Subcutaneous abdominal adipose tissue (tissue), 5 donors: ENCODE measurements around the gene CHPF2.

ENCODE experiments used
- H3K27ac ChIP-seq: one replicate; pipeline ENCODE4 v1.7.0; 2013; ENCODE audit warnings: low read depth, mild to moderate bottlenecking, inconsistent platforms, low read length, moderate library complexity
- H3K27me3 ChIP-seq, 5 donors: one replicate each; pipeline ENCODE4 v1.7.0; 2013; ENCODE audit warnings: low read length in 5 of 5, inconsistent platforms in 1 of 5; ENCODE audit not compliant: control insufficient read depth in 5 of 5, insufficient read depth in 4 of 5
- H3K36me3 ChIP-seq, 5 donors: one replicate each; pipeline ENCODE4 v1.7.0; 2013; ENCODE audit warnings: low read length in 5 of 5; ENCODE audit not compliant: control insufficient read depth in 5 of 5, insufficient read depth in 5 of 5
- H3K4me1 ChIP-seq, 5 donors: one replicate each; pipeline ENCODE4 v1.7.0; 2013; ENCODE audit warnings: low read length in 5 of 5, mild to moderate bottlenecking in 3 of 5, moderate library complexity in 1 of 5; ENCODE audit not compliant: control insufficient read depth in 5 of 5, insufficient read depth in 5 of 5
- H3K4me3 ChIP-seq, 5 donors: one replicate each; pipeline ENCODE4 v1.7.0; 2013; ENCODE audit warnings: low read length in 5 of 5, low read depth in 1 of 5
- H3K9ac ChIP-seq, 5 donors: one replicate each; pipeline ENCODE4 v1.7.0; 2013; ENCODE audit warnings: low read length in 5 of 5, mild to moderate bottlenecking in 4 of 5, moderate library complexity in 3 of 5
- H3K9me3 ChIP-seq, 5 donors: one replicate each; pipeline ENCODE4 v1.7.0; 2013; ENCODE audit warnings: low read length in 5 of 5; ENCODE audit not compliant: control insufficient read depth in 5 of 5
- donor health status: healthy.
- donor health status: healthy.
- donor health status: healthy.
- donor health status: healthy.
- donor health status: healthy.

The CHPF2 gene

DNA sequence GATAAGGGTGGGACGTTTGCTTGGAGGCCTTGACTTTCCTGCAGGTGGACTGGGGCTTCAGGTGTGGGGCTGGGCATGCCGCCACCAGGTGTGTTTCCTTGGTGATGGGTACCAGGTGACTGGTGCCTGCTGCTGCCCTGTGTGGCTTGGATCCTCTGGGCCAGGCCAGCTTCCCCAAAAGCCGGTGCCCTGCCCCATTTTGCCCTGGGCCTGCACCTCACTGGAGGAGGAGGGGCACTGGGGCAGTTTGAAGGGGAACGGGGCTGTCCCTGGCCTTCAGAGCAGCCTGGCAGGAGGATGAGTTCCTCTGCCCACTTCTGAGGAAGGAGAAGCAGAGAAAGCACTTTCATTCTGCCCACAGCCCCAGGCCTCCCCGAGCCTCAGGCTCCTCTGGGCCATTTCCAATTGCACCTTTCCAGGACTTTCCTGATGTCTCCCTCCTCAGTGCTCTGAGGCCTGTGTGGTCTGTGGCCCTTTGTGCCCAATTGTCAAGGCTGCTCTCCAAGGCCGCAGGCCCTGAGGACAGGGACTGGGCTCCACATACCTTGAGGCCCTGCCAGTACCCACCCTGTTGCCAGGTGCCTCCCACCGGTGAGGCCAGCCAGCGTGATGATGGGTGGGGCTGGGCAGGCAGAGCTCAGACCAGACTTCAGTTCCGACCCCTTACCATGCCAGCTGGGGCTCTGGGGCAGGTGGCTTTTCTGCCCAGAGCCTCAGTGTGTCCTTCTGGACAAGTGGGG, 41.5 kb downstream of the CHPF2 start:
- H3K9me3 ChIP-seq = no peaks in the 10 kb centered on the region
- peaks cover 4 to 13% (median 7%) of the 10 kb centered on the region in 5 donors for H3K27me3 ChIP-seq
- H3K9ac ChIP-seq = no peak overlapping the region
- H3K36me3 ChIP-seq = no peaks in the 10 kb centered on the region
- H3K27ac ChIP-seq = no peak overlapping the region
- H3K4me3 ChIP-seq = no peak overlapping the region
- H3K4me1 ChIP-seq = peaks cover 10 to 34% (median 18%) of the 10 kb centered on the region in 5 donors

DNA sequence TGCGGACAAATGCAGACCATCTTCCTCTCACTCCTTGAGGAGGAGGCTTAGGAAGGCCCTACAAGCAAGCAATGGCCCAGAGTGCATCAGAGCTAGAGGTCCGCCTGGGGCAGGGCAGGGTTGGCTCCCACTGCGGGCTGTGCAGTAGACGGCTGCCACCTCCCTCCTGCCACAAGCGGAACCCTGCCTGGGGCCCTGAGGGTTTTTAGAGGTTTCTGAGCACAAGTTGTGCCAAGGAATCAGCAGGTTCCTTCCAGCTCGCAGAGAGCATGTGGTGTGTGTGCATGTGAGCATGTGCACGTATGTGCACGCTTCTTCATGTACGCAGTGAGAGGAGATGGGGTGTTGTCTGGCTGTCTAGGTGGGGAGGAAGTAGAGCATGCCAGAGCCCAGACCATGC, 42.1 kb downstream of the CHPF2 start:
- Histone ChIP-seq H3K27ac (no peak overlapping the region), H3K9ac (no peak overlapping the region), H3K4me1 (peaks cover 10 to 34% (median 18%) of the 10 kb centered on the region in 5 donors), H3K4me3 (no peak overlapping the region), H3K27me3 (peaks cover 4 to 18% (median 10%) of the 10 kb centered on the region in 5 donors), H3K9me3 (no peaks in the 10 kb centered on the region), H3K36me3 (no peaks in the 10 kb centered on the region)

DNA sequence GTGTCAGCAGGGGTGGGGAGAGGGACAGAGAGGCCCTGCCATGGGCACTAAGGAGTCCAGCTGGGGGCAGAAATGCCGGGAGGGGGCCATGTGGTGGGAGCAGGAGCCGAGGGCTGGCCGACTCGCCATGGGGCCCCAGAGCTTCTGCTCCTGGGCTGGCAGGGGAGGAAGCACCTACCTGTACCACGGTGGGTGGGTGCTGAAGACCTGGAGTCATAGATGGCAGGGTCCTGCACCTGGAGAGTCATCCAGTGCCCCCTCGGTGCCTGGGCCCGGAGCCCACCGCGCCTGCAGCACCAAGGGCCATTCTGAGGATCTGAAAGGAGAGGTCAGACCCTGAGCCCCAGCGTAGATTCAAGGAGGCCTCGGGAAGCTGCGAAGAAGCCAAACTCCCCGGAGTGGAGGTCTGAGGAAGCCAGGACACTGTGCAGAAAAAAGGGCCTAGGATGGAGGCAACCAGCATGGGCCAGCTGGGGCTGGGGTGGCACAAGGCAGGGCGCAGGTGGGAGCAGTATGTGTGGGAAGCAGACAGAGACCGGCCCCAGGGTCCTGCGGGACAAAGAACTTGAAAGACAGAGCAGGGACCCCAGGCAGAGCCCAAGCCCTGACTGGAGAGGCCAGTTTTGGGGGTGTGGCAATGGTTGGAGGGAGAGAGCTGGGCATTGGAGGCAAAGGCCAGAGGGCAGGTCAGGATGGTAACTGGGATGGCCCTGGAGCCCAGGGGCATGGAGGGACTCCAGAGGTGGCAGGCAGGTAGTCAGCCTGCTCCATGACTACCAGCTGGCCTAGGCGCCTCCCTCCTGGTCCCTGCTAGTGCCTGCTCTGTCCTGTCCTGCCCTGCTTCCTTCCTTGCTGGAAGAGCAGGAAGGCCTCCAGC, 42.9 kb downstream of the CHPF2 start:
- no peak overlapping the region for H3K27ac ChIP-seq
- H3K9ac ChIP-seq = no peak overlapping the region
- no peaks in the 10 kb centered on the region for H3K9me3 ChIP-seq
- H3K36me3 ChIP-seq = no peaks in the 10 kb centered on the region
- peaks cover 4 to 24% (median 16%) of the 10 kb centered on the region in 5 donors for H3K27me3 ChIP-seq
- H3K4me3 ChIP-seq = no peak overlapping the region
- peaks cover 10 to 34% (median 18%) of the 10 kb centered on the region in 5 donors for H3K4me1 ChIP-seq

DNA sequence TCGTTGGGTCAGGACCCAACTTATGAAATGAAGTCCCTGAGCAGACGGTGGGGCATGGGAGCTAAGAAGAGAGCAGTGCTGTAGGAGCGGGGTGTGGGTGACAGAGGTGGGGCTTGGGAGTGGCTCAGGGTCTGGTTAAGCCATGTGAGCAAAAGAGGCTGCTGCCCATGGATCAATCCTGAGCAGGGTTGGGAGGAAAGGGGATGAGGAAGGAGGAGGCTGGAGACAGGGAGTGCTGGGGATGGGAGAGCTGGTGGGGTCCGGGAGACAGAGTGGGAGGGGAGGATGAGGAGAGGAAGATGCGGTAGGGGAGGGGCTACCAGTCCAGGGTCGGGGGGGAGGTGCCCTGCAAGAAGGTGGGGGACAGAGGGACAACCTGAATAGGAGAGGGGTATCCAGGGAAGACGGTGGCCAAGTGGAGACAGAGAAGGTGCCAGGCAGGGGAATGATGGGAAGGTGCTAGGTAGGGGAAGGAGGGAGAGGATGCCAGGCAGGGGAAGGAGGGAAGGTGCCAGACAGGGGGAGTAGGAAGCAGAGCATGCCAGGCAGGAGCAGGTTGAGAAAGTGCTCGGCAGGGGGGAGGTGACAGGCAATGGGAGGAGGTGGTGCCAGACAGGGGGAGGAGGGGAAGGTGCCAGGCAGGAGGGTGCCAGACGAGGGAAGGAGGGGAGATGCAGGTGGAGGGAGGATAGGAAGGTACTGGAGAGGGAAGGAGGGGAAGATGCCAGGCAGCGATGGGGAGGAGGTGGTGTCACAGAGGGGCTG, 43.7 kb downstream of the CHPF2 start:
- H3K4me3 ChIP-seq = no peak overlapping the region
- H3K4me1 ChIP-seq = peaks cover 10 to 34% (median 18%) of the 10 kb centered on the region in 5 donors
- H3K27ac ChIP-seq = no peak overlapping the region
- H3K36me3 ChIP-seq = no peaks in the 10 kb centered on the region
- H3K9me3 ChIP-seq = no peaks in the 10 kb centered on the region
- peaks cover 4 to 29% (median 22%) of the 10 kb centered on the region in 5 donors for H3K27me3 ChIP-seq
- H3K9ac ChIP-seq = no peak overlapping the region

DNA sequence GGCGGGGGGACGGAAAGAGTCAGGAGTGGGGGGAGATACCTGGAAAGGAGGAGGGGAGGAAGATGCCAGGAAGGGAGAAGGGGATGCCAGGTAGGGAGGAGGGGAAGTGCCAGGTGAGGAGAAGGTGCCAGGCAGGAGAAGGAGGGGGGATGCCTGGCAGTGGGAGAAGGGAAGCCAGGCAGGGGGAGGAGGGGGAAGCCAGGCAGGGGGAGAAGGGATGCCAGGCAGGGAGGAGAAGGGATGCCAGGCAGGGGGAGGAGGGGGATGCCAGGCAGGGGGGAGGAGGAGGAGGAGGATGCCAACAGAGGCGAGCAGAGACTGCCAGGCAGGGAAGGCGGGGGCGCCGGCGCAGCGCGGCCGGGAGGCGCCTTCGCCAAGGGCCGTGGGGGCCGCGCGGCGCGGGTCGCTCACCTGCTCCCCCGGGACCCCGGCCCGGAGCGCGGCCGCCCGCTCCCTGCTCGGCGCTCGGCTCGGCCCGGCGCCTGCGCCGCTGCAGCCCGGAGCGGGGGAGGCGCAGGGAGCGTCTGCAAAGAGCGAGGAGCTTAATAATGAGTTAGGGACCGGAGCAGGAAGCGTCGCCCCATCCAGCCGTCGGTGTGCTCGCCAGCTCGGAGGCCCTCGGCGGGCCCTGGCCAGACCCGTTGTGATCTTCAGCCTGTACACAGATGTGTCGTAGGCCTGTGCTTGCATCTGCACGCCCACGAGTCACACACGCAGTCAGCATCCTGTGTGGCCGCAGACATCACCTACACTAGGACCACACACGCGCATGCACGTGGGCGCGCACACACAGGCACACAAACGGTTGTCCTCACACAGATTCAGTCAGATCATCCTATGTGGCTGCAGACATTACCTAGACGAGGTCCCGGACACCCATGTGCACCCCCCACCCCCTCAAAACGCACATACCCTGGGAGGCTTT, 44.6 kb downstream of the CHPF2 start:
- no peaks in the 10 kb centered on the region for H3K9me3 ChIP-seq
- H3K27ac ChIP-seq = no peak overlapping the region
- H3K27me3 ChIP-seq = peaks cover 4 to 33% (median 24%) of the 10 kb centered on the region in 5 donors
- peak overlapping the region in 1 of 5 donors; percentile 58 for H3K9ac ChIP-seq
- no peaks in the 10 kb centered on the region for H3K36me3 ChIP-seq
- H3K4me3 ChIP-seq = peak overlapping the region; percentile 22 to 58 (median 50)
- H3K4me1 ChIP-seq = peaks cover 7 to 26% (median 10%) of the 10 kb centered on the region in 5 donors

DNA sequence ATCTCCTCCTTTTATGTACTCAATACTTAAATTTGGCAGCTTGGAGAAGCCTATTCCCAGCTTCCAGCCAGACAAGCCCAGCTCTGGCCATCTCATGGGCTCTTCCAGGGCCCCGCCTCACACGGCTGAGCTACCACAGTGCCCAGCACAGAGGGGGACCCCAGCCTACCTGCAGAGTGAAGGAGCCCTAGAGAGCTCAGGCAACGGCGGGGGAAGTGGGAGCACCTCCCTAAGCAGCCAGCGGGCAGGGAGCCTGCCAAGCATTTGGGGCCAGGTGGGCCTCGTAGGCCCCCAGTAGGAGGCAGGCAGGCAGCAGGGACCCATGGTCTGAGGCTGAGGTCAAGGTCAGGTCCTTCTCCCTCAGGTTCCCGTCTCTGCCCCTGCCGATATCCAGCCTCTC, 45.3 kb downstream of the CHPF2 start:
- H3K27me3 ChIP-seq = peaks cover 4 to 36% (median 24%) of the 10 kb centered on the region in 5 donors
- H3K4me1 ChIP-seq = peaks cover 1 to 19% (median 5%) of the 10 kb centered on the region in 5 donors
- H3K27ac ChIP-seq = no peak overlapping the region
- H3K4me3 ChIP-seq = no peak overlapping the region
- H3K36me3 ChIP-seq = no peaks in the 10 kb centered on the region
- peak overlapping the region in 1 of 5 donors; percentile 58 for H3K9ac ChIP-seq
- no peaks in the 10 kb centered on the region for H3K9me3 ChIP-seq

DNA sequence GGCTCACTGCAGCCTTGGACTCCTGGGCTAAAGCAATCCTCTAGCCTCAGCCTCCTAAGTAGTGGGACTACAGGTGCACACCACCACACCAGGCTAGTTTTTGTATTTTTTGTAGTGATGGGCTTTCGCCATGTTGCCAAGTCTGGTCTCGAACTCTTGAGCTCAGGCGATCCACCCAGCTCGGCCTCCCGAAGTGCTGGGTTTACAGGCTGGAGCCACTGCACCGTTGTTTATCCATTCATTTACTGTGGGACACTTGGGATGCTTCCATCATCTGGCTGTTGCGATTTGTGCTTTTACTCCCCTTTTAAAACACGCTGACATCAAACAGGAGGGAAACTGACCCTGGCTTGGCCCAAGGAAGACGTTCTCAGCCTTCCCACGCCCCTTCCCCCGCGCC, 46.7 kb downstream of the CHPF2 start:
- Histone ChIP-seq H3K36me3 (no peaks in the 10 kb centered on the region), H3K27me3 (peaks cover 4 to 36% (median 24%) of the 10 kb centered on the region in 5 donors), H3K4me3 (no peak overlapping the region), H3K9me3 (no peaks in the 10 kb centered on the region), H3K4me1 (peaks cover 0 to 15% (median 5%) of the 10 kb centered on the region in 5 donors), H3K9ac (no peak overlapping the region), H3K27ac (no peak overlapping the region)

DNA sequence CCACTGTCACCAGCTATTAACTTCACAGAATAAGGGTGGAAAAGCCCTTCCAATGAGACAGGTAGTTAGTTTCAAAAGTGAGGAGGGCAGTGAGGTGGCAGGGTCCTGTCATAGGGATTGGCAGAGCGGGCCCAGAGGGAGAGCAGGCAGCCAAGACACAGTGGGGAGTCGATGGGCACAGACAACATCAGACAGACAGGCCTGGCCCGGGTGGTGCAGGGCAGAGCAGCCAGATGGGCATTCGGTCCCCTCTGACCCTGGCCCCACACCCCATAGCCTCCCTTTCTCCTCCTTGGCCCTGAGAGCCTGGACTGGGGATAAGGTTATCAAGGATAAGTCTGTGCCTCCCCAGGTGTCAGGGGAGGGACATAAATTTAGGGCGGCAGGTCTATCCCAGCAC, 47.6 kb downstream of the CHPF2 start:
- Histone ChIP-seq H3K4me1 (peaks cover 0 to 13% (median 5%) of the 10 kb centered on the region in 5 donors), H3K9me3 (no peaks in the 10 kb centered on the region), H3K9ac (no peak overlapping the region), H3K36me3 (no peaks in the 10 kb centered on the region), H3K4me3 (no peak overlapping the region), H3K27ac (no peak overlapping the region), H3K27me3 (peaks cover 4 to 36% (median 24%) of the 10 kb centered on the region in 5 donors)
